ENCODE data around the gene MUTYH.

The MUTYH gene

DNA sequence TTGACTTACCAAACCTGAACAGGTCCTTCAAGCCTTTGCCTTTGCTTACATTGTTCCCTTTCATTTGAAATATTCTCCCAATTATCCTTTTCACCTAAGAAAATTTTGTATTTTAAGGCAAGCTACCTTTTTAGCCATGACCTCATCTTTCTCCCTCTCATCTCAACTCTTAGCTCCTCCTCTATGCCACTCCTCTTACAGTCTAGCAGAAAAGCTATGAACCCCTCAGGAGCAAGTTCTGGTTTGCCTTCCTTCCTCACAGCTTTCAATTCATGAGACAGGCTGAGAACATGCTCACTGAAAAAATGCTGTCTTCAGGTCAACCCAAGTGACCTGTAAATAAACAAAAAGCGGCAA, 8.3 kb upstream of the MUTYH start:
- DNase-seq, result no peak

DNA sequence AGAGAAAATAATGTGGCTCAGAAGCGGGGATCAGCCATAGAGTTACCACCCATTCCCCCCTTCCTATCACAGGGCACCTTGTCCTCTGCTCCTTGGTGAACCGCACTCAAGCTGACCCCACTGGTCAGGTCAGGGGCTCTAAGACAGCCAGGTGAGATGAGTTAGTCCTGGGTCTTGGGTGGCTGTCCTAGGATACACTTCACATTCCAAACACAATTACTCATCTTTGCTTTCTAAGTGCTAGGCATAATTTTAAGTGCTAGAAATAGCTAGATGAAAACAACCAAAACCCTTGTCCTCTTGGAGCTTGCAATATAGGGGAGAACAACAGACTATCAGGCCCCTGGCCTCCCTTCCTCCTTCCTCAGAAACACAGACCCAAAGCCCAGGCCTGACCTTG, 7.8 kb upstream of the MUTYH start:
- no peak for DNase-seq

DNA sequence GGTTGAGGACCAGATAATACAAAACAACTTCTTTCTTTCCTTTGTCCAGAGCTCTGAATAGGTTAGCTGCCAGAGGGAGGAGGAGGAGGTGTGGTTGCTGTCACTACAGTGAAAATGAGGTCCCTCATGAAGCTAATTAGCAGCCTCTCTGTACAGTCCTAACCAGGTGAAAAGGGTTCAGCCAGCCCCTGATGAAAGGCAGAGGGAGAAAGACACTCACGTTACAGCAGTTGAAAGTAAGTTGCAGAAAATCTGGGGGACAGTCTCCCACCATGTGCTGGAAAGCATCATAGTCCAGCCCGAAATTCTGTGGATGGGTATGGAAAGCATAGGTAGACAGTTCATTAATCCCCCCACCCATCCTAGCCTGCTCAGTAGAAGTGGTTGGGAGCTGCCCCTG, 6.2 kb upstream of the MUTYH start:
- no peak for DNase-seq

DNA sequence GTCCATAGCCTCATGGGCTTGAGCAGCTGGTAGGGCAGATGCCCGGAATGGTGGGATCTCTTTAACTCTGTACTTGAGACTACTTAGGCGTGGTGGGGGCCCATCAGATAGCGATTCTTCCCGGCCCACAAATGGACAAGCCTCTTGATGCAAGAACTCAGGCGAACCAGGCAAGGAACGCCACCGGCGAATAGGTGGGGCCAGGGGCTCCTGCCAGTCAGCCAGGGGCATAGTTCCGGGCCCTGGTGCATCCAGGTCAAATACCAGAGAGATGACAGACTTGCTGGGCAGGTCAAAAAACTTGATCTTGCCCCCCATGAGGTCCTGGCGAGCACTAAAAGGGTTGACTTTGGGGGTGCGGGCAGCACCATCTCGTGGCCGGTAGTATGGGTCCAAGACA, 4.8 kb upstream of the MUTYH start:
- no peak for DNase-seq

DNA sequence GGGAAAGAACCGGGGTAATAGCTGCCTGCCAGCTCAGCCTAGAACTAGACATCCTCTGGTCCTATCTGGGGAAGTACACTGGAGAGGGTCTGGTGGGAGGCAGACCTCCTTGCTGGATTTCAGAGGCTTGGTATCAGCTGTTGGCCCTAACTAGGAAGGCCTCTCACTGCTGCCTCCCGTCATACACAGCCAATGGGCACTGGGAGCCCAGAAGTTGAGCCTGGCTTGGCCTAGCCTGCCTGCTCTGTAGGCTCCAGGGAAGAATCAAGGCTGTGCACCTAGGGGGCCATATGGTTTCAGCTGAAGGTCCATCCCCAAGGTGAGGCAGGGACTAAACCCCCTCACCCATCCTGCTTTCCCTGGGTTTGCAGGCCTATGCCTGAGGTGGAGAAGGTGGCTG, 4.3 kb upstream of the MUTYH start:
- DNase-seq, result no peak

DNA sequence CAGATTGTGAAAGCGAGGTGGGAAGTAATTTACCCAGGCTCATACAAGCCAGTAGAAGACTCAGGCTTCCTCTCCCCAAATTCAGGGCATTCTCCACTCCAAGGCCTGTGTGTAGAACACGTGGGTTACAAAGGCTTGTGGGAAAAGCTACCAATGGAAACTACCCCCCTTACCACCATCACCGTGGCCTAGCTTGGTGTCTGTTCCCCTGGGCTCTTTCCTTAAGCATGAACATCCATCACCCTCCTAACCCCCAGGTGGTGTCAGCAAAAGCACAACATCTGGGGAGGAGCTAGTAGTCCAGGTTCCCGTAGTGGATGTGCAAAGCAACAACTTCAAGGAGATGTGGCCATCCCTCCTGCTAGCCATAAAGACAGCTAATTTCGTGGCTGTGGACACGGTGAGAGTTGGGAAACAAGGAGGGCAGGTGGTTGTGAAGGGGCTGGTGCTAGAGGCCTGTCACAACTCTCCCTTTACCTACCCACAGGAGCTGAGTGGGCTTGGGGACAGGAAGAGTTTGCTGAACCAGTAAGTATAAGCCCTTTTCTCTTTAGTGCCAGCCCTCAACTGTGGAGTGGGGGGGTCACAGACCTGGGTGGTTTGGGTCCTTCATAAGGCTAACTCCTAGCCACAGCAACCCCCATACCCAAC, 701 bp upstream of the MUTYH start:
- DNase-seq, result no peak

DNA sequence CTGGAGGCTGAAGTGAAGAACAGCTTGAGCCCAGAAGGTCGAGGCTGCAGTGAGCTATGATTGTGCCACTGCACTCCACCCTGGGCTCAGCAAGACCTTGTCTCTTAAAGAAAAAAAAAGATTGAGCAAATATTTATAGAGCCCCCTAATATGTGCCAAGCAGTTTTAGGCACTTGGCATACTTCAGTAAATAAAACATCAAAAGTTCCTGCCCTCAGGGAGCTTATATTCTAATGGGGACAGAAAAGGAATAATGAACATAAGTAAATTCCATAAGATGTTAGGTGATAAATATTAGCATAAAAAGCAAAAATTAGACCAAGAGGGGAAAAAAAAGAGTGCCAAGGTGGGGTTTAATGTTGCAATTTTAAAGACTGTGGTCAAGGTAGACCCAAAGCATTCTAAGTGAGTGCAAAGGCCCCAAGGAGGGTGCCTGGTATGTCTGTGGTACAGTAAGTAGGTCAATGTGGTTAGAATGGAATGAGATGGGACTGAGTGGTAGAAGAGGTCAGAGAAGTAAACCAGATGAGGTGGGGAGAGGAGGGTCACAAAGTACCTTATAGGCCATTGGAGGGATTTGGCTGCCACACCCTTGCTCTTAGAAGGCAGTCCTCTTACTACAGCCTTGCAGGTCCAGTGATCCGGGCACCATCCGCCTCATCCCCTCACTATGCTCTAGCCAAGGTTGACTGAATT, 2.5 kb downstream of the MUTYH start:
- no peak for DNase-seq

DNA sequence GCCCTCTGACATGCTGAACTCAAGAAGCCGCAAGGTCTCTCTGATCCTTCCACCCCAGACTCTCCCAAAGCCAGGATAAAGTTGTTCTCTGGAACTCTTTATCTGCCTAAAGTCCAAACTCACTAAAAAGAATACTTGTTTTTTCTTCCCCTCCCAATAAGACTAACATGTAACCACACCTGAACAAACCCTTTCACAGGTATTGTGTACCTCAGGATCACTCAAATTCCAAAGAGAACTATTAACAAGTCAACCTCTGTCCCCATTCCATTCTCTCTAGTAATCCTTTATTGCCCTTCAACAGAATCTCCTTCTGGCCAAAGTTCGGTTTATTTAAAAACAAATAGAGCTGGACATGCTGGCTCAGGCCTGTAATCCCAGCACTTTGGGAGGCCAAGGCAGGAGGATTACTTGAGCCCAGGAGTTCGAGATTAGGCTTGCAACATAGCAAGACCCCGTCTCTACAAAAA, 4.3 kb downstream of the MUTYH start:
- no peak for DNase-seq

DNA sequence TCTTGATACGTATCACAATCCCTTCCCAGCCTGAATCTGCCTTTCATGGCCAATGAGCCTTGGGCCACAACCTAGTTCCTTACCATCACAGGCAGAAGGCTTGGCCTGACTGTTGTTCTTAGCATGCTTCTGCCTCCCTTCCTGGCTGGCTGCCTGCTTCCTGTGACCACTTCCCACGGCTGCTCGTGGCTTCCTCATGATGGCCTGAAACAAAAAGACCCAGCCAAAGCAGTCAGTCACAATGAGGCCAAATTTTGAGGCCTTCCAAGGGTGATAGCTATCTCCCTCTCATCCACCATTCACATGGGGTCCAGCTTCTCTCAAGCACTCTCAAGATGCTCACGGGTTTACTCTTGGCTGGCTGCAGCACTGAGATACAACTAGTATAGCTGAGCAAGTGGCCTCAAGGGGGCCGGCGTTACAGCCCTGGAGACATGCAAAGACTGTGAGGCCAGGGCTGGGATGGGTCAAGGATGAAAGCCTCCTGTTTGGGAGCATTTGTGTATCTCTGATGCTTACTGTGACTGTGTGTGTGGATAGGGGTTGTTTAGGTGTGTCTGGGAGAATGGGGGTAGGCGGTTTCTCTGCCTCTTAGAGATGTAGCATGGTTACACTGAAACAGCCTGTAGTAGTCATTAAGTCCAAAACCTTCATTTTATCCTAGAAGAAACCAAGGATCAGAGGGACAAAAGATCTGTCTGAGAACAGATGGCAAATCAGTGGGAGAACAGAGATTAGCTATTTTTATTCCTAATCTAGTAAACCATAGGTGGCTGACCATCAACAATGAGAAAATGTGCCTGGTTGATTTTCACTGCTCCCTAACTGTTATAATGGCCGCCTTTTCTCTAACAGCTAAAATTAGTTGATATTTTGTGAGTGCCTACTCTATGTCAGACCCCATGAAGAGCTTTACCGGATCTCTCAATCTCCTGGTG, 5.7 kb downstream of the MUTYH start:
- DNase-seq, result no peak

DNA sequence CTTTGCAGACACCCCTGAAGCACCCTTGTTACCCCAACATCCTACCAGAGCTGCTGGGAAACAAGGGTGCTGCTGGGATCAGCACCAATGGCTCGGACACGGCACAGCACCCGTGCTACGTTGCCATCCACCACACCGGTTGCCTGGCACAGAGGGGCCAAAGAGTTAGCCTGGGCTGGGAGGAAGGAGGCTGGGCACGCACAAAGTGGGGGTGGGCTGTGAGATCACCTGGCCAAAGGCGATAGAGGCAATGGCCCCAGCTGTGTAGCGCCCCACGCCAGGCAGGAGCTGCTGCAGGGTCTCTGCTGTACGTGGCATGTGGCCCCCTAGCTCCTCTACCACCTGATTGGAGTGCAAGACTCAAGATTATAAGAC, 7.9 kb downstream of the MUTYH start:
- DNase-seq, result no peak

DNA sequence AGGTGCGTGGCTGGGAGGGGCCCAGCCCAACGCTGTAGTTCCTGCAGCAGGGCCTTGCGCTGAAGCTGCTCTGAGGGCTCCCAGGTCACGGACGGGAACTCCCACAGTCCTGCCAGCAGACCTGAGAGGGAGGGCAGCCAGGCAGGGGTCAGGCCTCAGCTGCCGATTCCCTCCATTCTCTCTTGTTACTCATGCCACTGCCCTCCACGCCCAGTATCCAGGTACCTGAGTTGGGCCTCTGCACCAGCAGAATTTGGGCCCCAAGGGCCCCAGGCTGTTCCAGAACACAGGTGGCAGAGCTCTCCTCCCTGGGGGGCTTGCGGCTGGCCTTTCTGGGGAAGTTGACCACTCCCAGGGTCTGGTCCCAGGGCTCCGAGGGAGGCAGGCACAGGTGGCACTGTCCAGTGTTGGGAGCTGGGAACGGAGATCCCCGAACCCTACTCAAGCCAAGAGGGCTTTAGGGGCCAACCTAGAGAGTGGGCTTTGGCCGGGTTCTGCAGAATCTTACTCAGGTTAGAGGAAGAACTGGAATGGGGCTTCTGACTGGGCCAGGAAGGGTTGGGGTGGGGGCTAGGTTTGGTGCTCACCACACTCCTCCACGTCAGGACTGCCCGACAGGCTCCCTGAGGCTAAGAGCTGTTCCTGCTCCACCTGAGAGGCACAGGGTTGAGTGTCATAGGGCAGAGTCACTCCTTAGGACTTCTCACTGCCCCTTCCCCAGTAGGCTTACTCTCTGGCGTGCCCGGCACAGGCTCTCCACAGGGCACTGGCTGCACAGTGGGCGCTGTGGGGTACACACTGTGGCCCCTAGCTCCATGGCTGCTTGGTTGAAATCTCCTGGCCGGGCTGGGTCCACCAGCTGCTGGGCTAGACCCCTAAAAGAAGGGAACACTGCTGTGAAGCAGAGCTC, 8.5 kb downstream of the MUTYH start:
- no peak for DNase-seq

DNA sequence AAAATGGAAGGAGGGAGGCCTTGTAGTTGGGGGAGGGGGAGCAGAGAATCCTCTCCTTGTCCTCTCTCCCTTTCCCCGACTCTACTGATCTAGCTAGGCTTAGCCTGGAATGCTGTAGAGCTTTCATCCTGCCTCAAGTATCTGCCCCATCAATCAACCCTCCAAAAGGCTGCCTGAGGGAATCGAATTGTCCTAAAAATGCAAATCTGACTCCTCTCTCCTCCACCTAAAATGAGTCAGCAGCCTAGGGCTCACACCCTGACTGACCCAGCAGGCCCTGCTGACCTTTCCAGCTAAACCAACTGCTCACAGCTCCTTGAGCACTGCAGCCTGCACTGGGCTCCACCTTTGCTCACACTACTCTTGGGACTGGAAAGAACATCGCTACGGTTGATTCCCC, 10.8 kb downstream of the MUTYH start:
- no peak for DNase-seq

DNA sequence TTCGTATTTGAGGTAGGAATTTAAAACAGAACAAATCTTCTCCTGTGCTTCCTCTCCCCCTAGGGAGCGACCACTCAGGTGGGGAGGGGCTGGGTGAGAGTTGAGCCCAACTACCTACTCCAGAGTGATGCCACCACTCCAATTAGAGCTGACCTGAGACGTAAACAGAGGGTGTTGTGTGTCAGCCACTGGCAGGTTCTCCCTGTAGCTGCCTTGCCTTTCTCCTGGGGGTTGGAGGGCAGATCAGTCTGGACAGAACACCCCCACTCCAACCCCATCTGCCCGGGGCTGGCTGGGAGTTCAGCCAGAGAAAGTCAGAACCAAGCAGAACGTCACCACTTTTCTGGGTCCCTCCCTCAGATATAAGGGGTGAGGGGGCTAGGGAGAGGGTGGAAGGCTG, 11.6 kb downstream of the MUTYH start:
- DNase-seq, result no peak

DNA sequence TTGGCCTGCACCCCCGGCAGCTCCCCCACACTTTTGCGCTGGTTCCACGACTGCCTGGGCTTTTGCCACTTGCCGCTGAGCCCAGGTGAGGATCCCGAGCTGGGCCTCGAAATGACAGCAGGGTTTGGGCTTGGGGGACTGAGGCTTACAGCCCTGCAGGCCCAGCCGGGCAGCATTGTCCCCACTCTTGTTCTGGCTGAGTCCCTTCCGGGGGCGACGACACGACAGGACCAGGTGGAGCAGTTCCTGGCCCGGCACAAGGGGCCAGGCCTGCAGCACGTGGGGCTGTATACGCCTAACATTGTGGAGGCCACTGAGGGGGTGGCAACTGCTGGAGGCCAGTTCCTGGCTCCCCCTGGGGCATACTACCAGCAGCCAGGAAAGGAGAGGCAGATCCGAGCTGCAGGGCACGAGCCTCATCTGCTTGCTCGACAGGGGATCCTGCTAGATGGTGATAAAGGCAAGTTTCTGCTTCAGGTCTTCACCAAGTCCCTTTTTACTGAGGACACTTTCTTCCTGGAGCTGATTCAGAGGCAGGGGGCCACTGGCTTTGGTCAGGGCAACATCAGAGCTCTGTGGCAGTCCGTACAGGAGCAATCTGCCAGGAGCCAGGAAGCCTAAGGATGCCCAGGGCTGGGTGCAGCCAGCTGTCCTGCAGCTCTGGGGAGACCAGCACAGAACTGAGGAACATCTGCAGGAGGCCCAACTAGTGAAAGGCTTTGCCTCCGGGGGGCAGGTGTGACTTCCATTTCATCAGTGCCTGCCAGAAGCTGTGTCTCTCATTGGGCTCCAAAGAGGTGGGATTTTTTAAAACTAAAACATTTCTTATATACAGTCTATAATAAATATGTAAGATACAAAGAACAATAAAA, 12.4 kb downstream of the MUTYH start:
- DNase-seq, result peak; percentile 4

DNA sequence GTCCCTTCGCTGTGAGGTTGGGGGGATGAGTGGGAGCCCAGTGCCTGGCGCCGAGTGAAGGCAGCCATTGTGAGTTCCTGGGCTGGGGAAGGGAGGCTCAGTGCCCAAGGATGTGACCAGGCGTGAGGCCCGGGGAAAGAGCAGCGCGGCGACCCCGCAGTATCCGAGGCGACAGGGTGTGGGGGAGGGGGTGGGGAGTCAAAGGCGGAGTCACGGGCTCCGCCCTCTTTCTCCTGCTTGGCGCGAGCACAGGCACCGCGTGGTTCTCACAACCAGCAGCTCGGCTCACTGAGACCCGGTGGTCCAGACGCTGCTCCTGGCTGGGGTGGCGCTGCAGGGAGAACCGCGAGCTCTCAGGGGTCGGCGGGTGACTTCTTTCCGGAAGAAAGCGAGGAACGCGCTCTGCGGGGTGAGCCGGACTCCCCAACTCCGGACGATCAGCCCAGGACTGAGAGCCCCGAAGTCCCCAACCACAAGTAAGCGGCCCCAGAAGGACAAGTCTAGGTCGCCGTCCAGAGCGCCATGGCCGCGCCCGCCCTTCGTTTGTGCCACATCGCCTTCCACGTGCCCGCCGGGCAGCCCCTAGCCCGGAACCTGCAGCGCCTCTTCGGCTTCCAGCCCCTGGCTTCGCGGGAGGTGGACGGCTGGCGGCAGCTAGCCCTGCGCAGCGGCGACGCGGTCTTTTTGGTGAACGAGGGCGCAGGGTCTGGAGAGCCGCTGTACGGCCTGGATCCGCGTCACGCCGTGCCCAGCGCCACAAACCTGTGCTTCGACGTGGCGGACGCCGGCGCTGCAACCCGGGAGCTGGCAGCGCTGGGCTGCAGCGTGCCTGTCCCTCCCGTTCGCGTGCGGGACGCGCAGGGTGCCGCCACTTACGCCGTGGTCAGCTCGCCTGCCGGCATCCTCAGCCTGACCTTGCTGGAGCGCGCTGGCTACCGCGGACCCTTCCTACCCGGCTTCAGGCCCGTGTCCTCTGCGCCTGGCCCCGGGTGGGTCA, 13.3 kb downstream of the MUTYH start, which contains the start of gene HPDL:
HPDL (plus strand) TSS at position 269 of the 997 bp plus-strand sequence; CDS start at position 523, 254 bp downstream.
- DNase-seq, result peak; percentile 9

DNA sequence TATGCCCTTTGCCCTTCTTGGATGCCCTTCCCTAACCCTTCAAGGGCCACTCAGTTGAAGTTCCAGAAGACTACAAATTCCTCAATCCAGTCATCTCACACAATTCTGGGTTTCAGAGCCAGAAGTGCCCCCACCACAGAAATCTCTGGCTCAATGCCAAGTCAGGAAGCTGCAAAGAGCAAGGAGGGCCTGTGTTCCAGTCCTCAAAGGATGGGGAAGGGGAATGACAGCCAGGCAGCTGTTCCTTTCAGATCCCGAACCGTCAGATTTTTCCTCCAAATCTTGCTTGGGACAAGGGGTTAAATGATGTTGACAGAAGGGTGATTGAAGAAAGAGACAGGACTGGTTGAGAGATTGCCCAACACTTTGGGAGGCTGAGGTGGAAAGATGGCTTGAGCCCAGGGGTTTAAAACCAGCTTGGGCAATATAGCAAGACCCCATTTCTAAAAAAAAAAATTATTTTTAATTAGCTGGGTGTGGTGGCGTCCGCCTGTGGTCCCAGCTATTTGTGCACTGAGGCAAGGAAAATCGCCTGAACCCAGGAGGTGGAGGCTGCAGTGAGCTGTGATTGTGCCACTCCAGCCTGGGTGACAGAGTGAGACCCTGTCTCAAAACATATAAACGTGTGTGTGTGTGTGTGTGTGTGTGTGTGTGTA, 14.3 kb downstream of the MUTYH start:
- DNase-seq, result no peak

DNA sequence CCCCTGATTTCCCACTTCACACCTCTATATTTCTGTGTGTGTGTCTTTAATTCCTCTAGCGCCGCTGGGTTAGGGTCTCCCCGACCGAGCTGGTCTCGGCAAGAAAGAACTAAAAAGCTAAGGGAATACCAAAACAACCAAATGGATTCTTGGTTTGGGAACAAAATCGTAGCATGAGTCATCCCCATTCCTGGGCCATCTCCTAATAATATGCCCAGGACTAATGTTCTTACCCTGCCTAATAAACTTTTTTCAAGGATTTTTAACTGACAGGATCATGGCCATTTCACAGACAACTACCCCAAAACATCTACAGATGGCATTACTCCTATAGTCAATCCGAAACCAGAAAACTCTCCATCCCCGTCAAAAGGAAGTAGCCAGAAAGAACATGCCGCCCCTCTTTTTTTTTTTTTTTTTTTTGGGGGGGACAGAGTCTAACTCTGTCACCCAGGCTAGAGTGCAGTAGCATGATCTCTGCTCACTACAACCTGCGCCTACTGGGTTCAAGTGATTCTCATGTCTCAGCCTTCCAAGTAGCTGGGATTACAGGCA, 17.7 kb downstream of the MUTYH start:
- DNase-seq, result no peak

DNA sequence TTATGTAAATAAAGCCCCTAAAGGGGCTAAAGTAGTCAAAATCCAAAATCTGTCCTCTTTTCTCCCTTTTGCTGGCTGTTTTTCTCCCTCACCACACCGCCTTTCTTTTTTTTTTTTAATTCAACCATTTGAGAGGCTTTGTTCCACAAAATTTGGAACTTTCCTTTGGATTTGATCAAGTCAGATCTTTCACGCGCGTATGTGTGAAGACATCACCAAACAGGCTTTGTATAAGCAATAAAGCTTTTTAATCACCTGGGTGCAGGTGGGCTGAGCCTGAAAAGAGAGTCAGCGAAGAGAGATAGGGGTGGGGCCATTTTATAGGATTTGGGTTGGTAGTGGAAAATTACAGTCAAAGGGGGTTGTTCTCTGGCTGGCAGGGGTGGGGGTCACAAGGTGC, 18.8 kb downstream of the MUTYH start:
- no peak for DNase-seq

DNA sequence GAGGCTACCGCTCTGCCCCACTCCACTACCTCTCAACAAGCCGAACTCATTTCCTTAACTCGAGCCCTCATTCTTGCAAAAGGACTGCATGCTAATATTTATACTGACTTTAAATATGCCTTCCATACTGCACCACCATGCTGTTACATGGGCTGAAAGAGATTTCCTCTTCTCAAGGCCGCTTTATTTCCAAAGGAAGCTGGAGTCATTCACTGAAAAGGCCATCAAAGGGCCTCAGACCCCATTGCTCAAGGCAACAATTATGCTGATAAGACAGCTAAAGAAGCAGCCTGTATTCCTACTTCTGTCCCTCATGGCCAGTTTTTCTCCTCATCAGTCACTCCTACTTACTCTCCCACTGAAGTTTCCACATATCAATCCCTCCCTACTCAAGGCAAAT, 20.5 kb downstream of the MUTYH start:
- no peak for DNase-seq
